Testis (tissue), 2 donors: ENCODE results near the gene PLRG1.

Experiments
- CTCF ChIP-seq, 3 experiments: fragments of 450-650 bp in 2 of 3; fragments of 200-600 bp in 1 of 3; sonication (generic) in 1 of 3; IDR thresholded peaks; one replicate each; pipeline ENCODE4 v1.5.1; 2016 to 2019; ENCODE audit warnings: antibody characterized with exemption in 3 of 3, mild to moderate bottlenecking in 2 of 3, moderate library complexity in 1 of 3
- POLR2A ChIP-seq: fragments of 450-650 bp; IDR thresholded peaks from one replicate; pipeline ENCODE4 v1.6.1; 2017; ENCODE audit warnings: antibody characterized with exemption, mild to moderate bottlenecking, moderate library complexity

GRCh38 chr4:154511981-154512380 lies 38.2 kb downstream of the PLRG1 start:
- TF ChIP-seq CTCF (IDR thresholded peaks at IDR 0.05) (no peak), POLR2A (no peak)
